H1 (cell line): ENCODE results near the gene C2orf81. TPM values are rescaled to one million over a fixed set of nuclear protein-coding genes. Genes with fewer than 3 reads are reported as not detected.

Experiments used
- CTCF ChIA-PET: fragments of 300-600 bp; sonication (Branson Sonifier 250); formaldehyde crosslinking; loops from one replicate; lab custom pipeline; 2021; ENCODE audit not compliant: partially characterized antibody; lab: Charles Lee
- POLR2A ChIA-PET: fragments of 300-600 bp; sonication (Branson Sonifier 250); formaldehyde crosslinking; loops from one replicate; lab custom pipeline; 2021; ENCODE audit warnings: inconsistent platforms; ENCODE audit not compliant: partially characterized antibody; lab: Charles Lee
- DNase-seq, 2 experiments: peaks; one replicate each; pipeline versions ENCODE4 v3.0.0 to v3.0.0-alpha.2; 2010 to 2022; ENCODE audit warnings: low spot score in 2 of 2, low read depth in 1 of 2, mixed read lengths in 1 of 2
- FAIRE-seq: peaks from 2 replicates; lab custom pipeline; 2011; peaks lifted over from hg19 to GRCh38; lab: Jason Lieb, UNC
- H2AFZ ChIP-seq: 2 replicates; pipeline ENCODE4 v1.8.1; 2012; ENCODE audit warnings: low read length, inconsistent platforms
- H2AK5ac ChIP-seq: 2 replicates; pipeline ENCODE4 v1.6.1; 2013; ENCODE audit warnings: low read depth, low read length
- H2BK120ac ChIP-seq: replicated peaks from 2 replicates; pipeline ENCODE3; 2013; ENCODE audit warnings: low read depth, low read length, inconsistent platforms
- H2BK12ac ChIP-seq: 2 replicates; pipeline ENCODE4 v1.6.1; 2013; ENCODE audit warnings: low read depth, low read length
- H2BK15ac ChIP-seq: 2 replicates; pipeline ENCODE4 v1.6.1; 2013; ENCODE audit warnings: low read length
- H2BK20ac ChIP-seq: 2 replicates; pipeline ENCODE4 v1.6.1; 2013; ENCODE audit warnings: low read length
- H2BK5ac ChIP-seq: 2 replicates; pipeline ENCODE4 v1.6.1; 2013; ENCODE audit warnings: low read depth, low read length
- H3K14ac ChIP-seq: 2 replicates; pipeline ENCODE4 v1.6.1; 2013; ENCODE audit warnings: inconsistent platforms; ENCODE audit not compliant: insufficient read length
- H3K18ac ChIP-seq: 2 replicates; pipeline ENCODE4 v1.6.1; 2013; ENCODE audit warnings: low read length; ENCODE audit errors: extremely low read depth
- H3K23ac ChIP-seq: 2 replicates; pipeline ENCODE4 v1.6.1; 2013; ENCODE audit warnings: inconsistent platforms; ENCODE audit not compliant: insufficient read length
- H3K23me2 ChIP-seq: 2 replicates; pipeline ENCODE4 v1.6.1; 2013; ENCODE audit warnings: low read depth, low read length
- H3K27ac ChIP-seq: 2 replicates; pipeline ENCODE4 v1.6.1; 2011; ENCODE audit warnings: low read depth, low read length, inconsistent platforms
- H3K27me3 ChIP-seq, 4 experiments: replicated peaks in 1 of 4; 1 replicate in 1 of 4; 2 replicates in 3 of 4; pipeline versions ENCODE4 v1.6.1 to v1.8.1; 2011 to 2013; ENCODE audit warnings: low read length in 3 of 4, mild to moderate bottlenecking in 3 of 4, inconsistent platforms in 2 of 4, mixed read lengths in 2 of 4, moderate library complexity in 1 of 4; ENCODE audit not compliant: control insufficient read depth in 3 of 4, insufficient read depth in 3 of 4; ENCODE audit errors: extremely low read depth in 1 of 4
- H3K36me3 ChIP-seq, 4 experiments: 2 replicates each; pipeline versions ENCODE4 v1.6.1 to v1.8.1; 2011 to 2013; ENCODE audit warnings: mild to moderate bottlenecking in 4 of 4, low read length in 3 of 4, moderate library complexity in 2 of 4, control low read depth in 1 of 4, inconsistent platforms in 1 of 4; ENCODE audit not compliant: insufficient read depth in 4 of 4, control insufficient read depth in 2 of 4
- H3K4ac ChIP-seq: replicated peaks from 2 replicates; pipeline ENCODE3; 2013; ENCODE audit warnings: low read length, low read depth, mixed read lengths, inconsistent platforms; ENCODE audit not compliant: insufficient read length
- H3K4me1 ChIP-seq, 4 experiments: replicated peaks in 1 of 4; 1 replicate in 1 of 4; 2 replicates in 3 of 4; pipeline versions ENCODE4 v1.6.1 to v1.8.1; 2011 to 2013; ENCODE audit warnings: low read length in 3 of 4, inconsistent platforms in 2 of 4, mixed read lengths in 1 of 4; ENCODE audit not compliant: insufficient read depth in 4 of 4, control insufficient read depth in 3 of 4
- H3K4me2 ChIP-seq, 2 experiments: 2 replicates each; pipeline versions ENCODE4 v1.6.1 to v1.8.1; 2011 to 2013; ENCODE audit warnings: low read depth in 2 of 2, low read length in 2 of 2, control low read depth in 1 of 2, inconsistent platforms in 1 of 2, mild to moderate bottlenecking in 1 of 2; ENCODE audit not compliant: insufficient read depth in 1 of 2
- H3K4me3 ChIP-seq, 4 experiments: fragments of 200-600, 300-600 bp in 1 of 4; sonication (generic), shearing (Covaris generic), sonication (Bioruptor Twin) in 1 of 4; 2 replicates each; pipeline versions ENCODE4 v1.5.1 to v1.8.1; 2011 to 2016; ENCODE audit warnings: low read length in 4 of 4, low read depth in 3 of 4, control low read depth in 2 of 4, inconsistent platforms in 2 of 4, mild to moderate bottlenecking in 2 of 4, mixed read lengths in 1 of 4, moderate library complexity in 1 of 4; ENCODE audit not compliant: insufficient read depth in 2 of 4; ENCODE audit errors: extremely low read depth in 1 of 4
- H3K56ac ChIP-seq: replicated peaks from 2 replicates; pipeline ENCODE3; 2013; ENCODE audit warnings: low read depth, mild to moderate bottlenecking, mixed read lengths, low read length, inconsistent platforms; ENCODE audit not compliant: insufficient read length
- H3K79me1 ChIP-seq: 2 replicates; pipeline ENCODE4 v1.6.1; 2013; ENCODE audit warnings: low read depth, low read length, control low read depth
- H3K79me2 ChIP-seq, 2 experiments: 2 replicates each; pipeline versions ENCODE4 v1.6.1 to v1.8.1; 2012 to 2013; ENCODE audit warnings: low read length in 2 of 2, mild to moderate bottlenecking in 2 of 2, inconsistent platforms in 1 of 2; ENCODE audit not compliant: insufficient read depth in 2 of 2, control insufficient read depth in 1 of 2
- H3K9ac ChIP-seq, 4 experiments: replicated peaks in 1 of 4; 1 replicate in 1 of 4; 2 replicates in 3 of 4; pipeline versions ENCODE4 v1.6.1 to v1.8.1; 2011 to 2013; ENCODE audit warnings: low read depth in 3 of 4, low read length in 3 of 4, control low read depth in 2 of 4, mild to moderate bottlenecking in 2 of 4, moderate library complexity in 2 of 4, inconsistent platforms in 1 of 4; ENCODE audit errors: extremely low read depth in 1 of 4
- H3K9me3 ChIP-seq, 2 experiments: 2 replicates each; pipeline versions ENCODE4 v1.6.1 to v1.8.1; 2012 to 2013; ENCODE audit warnings: mild to moderate bottlenecking in 2 of 2, moderate library complexity in 2 of 2, control low read depth in 1 of 2, inconsistent platforms in 1 of 2, low read depth in 1 of 2, low read length in 1 of 2, mixed read lengths in 1 of 2; ENCODE audit not compliant: insufficient read depth in 2 of 2
- H4K20me1 ChIP-seq, 2 experiments: replicated peaks in 1 of 2; 2 replicates each; pipeline versions ENCODE3 to v1.8.1; 2011 to 2013; ENCODE audit warnings: inconsistent platforms in 2 of 2, low read length in 2 of 2, mild to moderate bottlenecking in 1 of 2; ENCODE audit not compliant: insufficient read depth in 2 of 2, control insufficient read depth in 1 of 2
- H4K5ac ChIP-seq: 2 replicates; pipeline ENCODE4 v1.6.1; 2013; ENCODE audit warnings: low read length, low read depth, mixed read lengths, inconsistent platforms; ENCODE audit not compliant: insufficient read length
- H4K8ac ChIP-seq: 2 replicates; pipeline ENCODE4 v1.8.0; 2013; ENCODE audit warnings: mild to moderate bottlenecking, moderate library complexity, low read length, inconsistent platforms; ENCODE audit not compliant: insufficient read depth; ENCODE audit errors: extremely low read depth
- H4K91ac ChIP-seq: replicated peaks from 2 replicates; pipeline ENCODE3; 2013; ENCODE audit warnings: low read length, mixed read lengths, inconsistent platforms; ENCODE audit not compliant: insufficient read length
- ATF2 ChIP-seq: IDR thresholded peaks from 2 replicates; pipeline ENCODE4 v1.6.1; 2012; ENCODE audit warnings: low read length, inconsistent platforms
- CBX8 ChIP-seq: fragments of 300-800, 300-1000 bp; sonication (generic); IDR thresholded peaks from 2 replicates; pipeline ENCODE4 v1.7.1; 2016; ENCODE audit warnings: low read depth, low read length, borderline replicate concordance
- CHD2 ChIP-seq: IDR thresholded peaks from 2 replicates; pipeline ENCODE4 v1.6.1; 2012; ENCODE audit warnings: low read length, improper control_type of control experiment
- EZH2 ChIP-seq: fragments of 200-600 bp; sonication (generic); IDR thresholded peaks from 2 replicates; pipeline ENCODE4 v1.7.1; 2012; ENCODE audit warnings: low read depth, mild to moderate bottlenecking, moderate library complexity, low read length, inconsistent platforms; ENCODE audit not compliant: severe bottlenecking
- GABPA ChIP-seq: IDR thresholded peaks from 2 replicates; pipeline ENCODE4 v1.6.1; 2011; ENCODE audit warnings: mild to moderate bottlenecking, low read length, moderate library complexity, borderline replicate concordance; ENCODE audit not compliant: insufficient read depth
- KDM4A ChIP-seq: IDR thresholded peaks from one replicate; pipeline ENCODE4 v1.7.1; 2012; ENCODE audit warnings: low read depth, mild to moderate bottlenecking, moderate library complexity, low read length, inconsistent platforms; ENCODE audit not compliant: severe bottlenecking
- SUZ12 ChIP-seq: fragments of 200-600 bp; sonication (generic); IDR thresholded peaks from 2 replicates; pipeline ENCODE4 v1.6.1; 2012; ENCODE audit warnings: mild to moderate bottlenecking, inconsistent platforms, low read length, moderate library complexity, mixed read lengths
- TAF1 ChIP-seq: IDR thresholded peaks from 2 replicates; pipeline ENCODE4 v1.6.1; 2011; ENCODE audit warnings: mild to moderate bottlenecking, low read depth, low read length
- ZNF274 ChIP-seq: IDR thresholded peaks from 2 replicates; pipeline ENCODE4 v1.7.0; 2012; ENCODE audit warnings: low read length, borderline replicate concordance; ENCODE audit errors: extremely low read depth
- WGBS, 2 experiments: shearing (Covaris generic) in 1 of 2; methylation state at CpG; one replicate each; pipeline versions ENCODE4 v1.1.6 to v1.1.7; 2013 to 2015; ENCODE audit warnings: low lambda C conversion rate in 2 of 2, mixed read lengths in 2 of 2, inconsistent platforms in 1 of 2, low coverage in 1 of 2, missing lambda C conversion rate in 1 of 2; ENCODE audit not compliant: insufficient replicate concordance in 2 of 2, insufficient coverage in 1 of 2, insufficient read length in 1 of 2; ENCODE audit errors: extremely low coverage in 1 of 2, missing lambda C conversion rate in 1 of 2; 5-methylcytosine and 5-hydroxymethylcytosine counted together
- polyA plus RNA-seq, 7 experiments: library from polyadenylated mRNA; depleted of rRNA in 3 of 7; stranded (reverse) in 5 of 7; unstranded in 2 of 7; fragments of >200 nt in 5 of 7; fragments of 200-250 nt in 2 of 7; gene quantifications; 1 replicate in 5 of 7; 2 replicates in 1 of 7; 4 replicates in 1 of 7; pipeline versions ENCODE4 v1.2.1 to v1.2.3, GENCODE V29; 2011 to 2013; ENCODE audit warnings: missing spikeins in 2 of 7, mixed read lengths in 2 of 7
- total RNA-seq: library from RNA; stranded (reverse); fragmentation: NEBNext Ultra II Directional; extraction: Animal tissue kit (Norgen Biotek cat#: 25700); gene quantifications from 2 replicates; pipeline ENCODE4 v1.2.1, GENCODE V29; 2021

Gene C2orf81
- total and polyA plus RNA-seq, 2 of the 8 experiments (the other 6 are each of a cell fraction or from before 2014, with no cell fraction given): 1.6 to 3.3 TPM

- Histone ChIP-seq H3K4me1 (peaks cover 0 to 16% (median 3%) of the 10 kb centered on the region in 4 experiments; a peak in 4 of 7 replicates), H2BK5ac (no peak overlapping the region), H3K79me1 (no peaks in the 10 kb centered on the region), H4K20me1 (no peaks in the 10 kb centered on the region), H3K4ac (no peak overlapping the region), H3K4me3 (no peak overlapping the region), H3K18ac (no peak overlapping the region), H3K36me3 (no peaks in the 10 kb centered on the region), H2AFZ (no peak overlapping the region), H2BK120ac (no peak overlapping the region), H3K9me3 (no peaks in the 10 kb centered on the region), H3K4me2 (no peak overlapping the region), H2BK12ac (no peak overlapping the region), H3K79me2 (no peaks in the 10 kb centered on the region), H2BK15ac (no peak overlapping the region), H3K27me3 (0 out of 7 replicates have a peak, but pooled peaks cover 0 to 1% (median 0%) of the 10 kb centered on the region in 4 experiments), H3K56ac (no peak overlapping the region), H4K91ac (no peak overlapping the region), H3K14ac (no peak overlapping the region), H2AK5ac (no peak overlapping the region), H3K27ac (no peak overlapping the region), H3K23ac (no peak overlapping the region), H2BK20ac (no peak overlapping the region), H4K5ac (no peak overlapping the region), H4K8ac (no peak overlapping the region), H3K23me2 (peaks cover 10% of the 10 kb centered on the region), H3K9ac (no peak overlapping the region)
- WGBS, 2 experiments: 100% methylated on average over 2 of the region's 6 CpGs; no CpG with 5 or more reads in 1 of the 2 experiments
- CTCF ChIA-PET: interaction anchor here (1.0 to 1.2 kb wide), 2 partner anchors 16 to 48 kb away, joined by 3 read pairs; partner anchors contain the start of gene MOGS
- FAIRE-seq (no peak), DNase-seq (no peak)
- TF ChIP-seq ZNF274 (no peak), ATF2 (no peak), TAF1 (no peak), SUZ12 (no peak), CBX8 (no peak), GABPA (no peak), EZH2 (no peak), KDM4A (no peak), CHD2 (no peak)
- POLR2A ChIA-PET: interaction anchor here (0.6 to 1.0 kb wide), 2 partner anchors 30 to 141 kb away, joined by 3 read pairs; no protein-coding TSS in a partner anchor
Observed at GRCh38 chr2:74417763-74418162, 3.7 kb downstream of the C2orf81 start.
